Measurements from ENCODE around the gene SNCAIP. TPM values are rescaled to one million over a fixed set of nuclear protein-coding genes. Genes with fewer than 3 reads are reported as not detected.

Gene SNCAIP
- total RNA-seq, 1 donor from 2014 or later = 1.4 TPM

DNA sequence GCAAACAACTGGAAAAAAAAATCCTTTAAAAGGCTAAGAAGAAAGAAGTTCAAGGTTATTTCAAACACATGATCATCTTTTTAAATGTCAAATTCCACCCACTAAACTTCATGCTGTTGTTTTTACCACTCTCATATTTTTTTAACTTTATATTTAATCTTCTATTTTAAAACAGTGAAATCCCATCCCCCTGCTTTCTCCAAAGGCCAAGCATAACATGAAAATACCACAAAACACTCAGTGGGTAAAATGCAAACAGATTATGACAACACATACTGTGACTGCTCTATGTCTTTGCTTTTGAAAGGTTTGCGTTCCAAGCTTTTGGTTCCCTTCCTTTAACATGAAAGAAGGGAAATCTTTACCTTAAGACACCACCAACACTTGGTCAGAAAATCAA, 127.6 kb downstream of the SNCAIP start:
- intact Hi-C loops (cut with micrococcal nuclease) = no loop called here
- no peaks in the 10 kb centered on the region for H3K27me3 ChIP-seq (ENCODE audit: low read depth)
- H3K27ac ChIP-seq (replicated peaks) = no peak overlapping the region
- no peaks in the 10 kb centered on the region for H3K36me3 ChIP-seq
- H3K4me3 ChIP-seq = no peak overlapping the region
- no peaks in the 10 kb centered on the region for H3K9me3 ChIP-seq (replicated peaks)
- TF ChIP-seq, protein P1, sequence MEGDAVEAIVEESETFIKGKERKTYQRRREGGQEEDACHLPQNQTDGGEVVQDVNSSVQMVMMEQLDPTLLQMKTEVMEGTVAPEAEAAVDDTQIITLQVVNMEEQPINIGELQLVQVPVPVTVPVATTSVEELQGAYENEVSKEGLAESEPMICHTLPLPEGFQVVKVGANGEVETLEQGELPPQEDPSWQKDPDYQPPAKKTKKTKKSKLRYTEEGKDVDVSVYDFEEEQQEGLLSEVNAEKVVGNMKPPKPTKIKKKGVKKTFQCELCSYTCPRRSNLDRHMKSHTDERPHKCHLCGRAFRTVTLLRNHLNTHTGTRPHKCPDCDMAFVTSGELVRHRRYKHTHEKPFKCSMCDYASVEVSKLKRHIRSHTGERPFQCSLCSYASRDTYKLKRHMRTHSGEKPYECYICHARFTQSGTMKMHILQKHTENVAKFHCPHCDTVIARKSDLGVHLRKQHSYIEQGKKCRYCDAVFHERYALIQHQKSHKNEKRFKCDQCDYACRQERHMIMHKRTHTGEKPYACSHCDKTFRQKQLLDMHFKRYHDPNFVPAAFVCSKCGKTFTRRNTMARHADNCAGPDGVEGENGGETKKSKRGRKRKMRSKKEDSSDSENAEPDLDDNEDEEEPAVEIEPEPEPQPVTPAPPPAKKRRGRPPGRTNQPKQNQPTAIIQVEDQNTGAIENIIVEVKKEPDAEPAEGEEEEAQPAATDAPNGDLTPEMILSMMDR (IDR thresholded peaks at IDR 0.05; ENCODE audit: borderline replicate concordance) = no peak
- no peak for DNase-seq
- H3K4me1 ChIP-seq = no peaks in the 10 kb centered on the region

DNA sequence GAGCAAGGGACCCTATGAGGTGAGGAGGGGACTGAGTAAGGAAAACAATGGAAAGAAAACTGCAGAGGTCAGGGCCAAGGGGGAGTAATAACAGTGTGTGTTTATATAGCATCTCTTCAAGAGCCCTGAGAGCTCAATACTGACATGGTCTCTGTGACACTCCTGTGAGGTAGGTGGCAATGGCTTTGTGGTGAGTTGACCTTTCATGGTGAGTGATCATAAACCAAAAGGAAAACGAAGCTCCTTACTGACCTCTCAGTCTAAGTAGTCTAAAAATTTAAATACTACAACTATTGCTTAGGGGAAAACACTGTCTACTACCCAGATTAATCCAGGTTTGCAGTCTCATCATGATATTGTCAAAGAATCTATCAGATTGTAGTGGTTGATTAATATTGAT, 130.9 kb downstream of the SNCAIP start:
- Histone ChIP-seq H3K4me3 (no peak overlapping the region), H3K9me3 (replicated peaks) (no peaks in the 10 kb centered on the region), H3K27me3 (ENCODE audit: low read depth) (no peaks in the 10 kb centered on the region), H3K27ac (replicated peaks) (no peak overlapping the region), H3K36me3 (no peaks in the 10 kb centered on the region), H3K4me1 (no peaks in the 10 kb centered on the region)
- TF ChIP-seq, protein P1 (IDR thresholded peaks at IDR 0.05; ENCODE audit: borderline replicate concordance) = no peak
- DNase-seq = no peak
- intact Hi-C loops (cut with micrococcal nuclease) = no loop called here

DNA sequence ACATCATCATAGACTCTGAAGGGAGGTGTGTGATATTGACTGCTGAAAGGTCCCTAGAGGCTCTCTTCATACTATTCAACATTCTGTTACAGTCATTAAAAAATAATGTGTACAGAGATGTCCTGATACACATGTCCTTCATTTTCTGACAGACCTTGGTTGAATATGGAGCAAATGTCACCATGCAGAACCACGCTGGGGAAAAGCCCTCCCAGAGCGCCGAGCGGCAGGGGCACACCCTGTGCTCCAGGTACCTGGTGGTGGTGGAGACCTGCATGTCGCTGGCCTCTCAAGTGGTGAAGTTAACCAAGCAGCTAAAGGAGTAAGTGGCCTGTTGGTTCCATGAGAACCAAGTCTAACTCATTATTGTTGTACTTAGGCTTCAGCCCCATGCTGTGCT, 132.4 kb downstream of the SNCAIP start:
- Histone ChIP-seq H3K9me3 (replicated peaks) (no peaks in the 10 kb centered on the region), H3K36me3 (no peaks in the 10 kb centered on the region), H3K4me3 (no peak overlapping the region), H3K27ac (replicated peaks) (no peak overlapping the region), H3K4me1 (no peaks in the 10 kb centered on the region), H3K27me3 (ENCODE audit: low read depth) (no peaks in the 10 kb centered on the region)
- intact Hi-C loops (cut with micrococcal nuclease) = no loop called here
- DNase-seq = no peak
- TF ChIP-seq, protein P1 (IDR thresholded peaks at IDR 0.05; ENCODE audit: borderline replicate concordance) = no peak

DNA sequence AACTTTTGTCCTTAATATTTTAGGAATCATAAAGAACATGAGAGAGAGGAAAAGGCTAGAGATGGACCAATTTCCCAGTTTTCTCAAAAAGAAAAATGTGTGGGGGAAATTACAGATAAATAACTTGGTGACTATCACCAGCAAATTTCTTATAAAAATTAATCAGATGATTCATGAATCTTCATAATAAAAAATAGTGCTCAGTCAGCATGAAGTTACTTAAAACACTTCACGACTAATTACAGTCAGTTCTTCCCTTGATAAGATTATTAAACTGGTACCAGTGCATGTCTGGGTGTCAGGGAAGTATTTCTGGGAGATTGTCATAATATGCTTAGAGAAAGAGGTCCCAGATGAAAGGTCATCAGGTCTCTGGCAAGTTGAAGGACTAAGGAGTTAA, 133.0 kb downstream of the SNCAIP start:
- Histone ChIP-seq H3K36me3 (no peaks in the 10 kb centered on the region), H3K4me1 (no peaks in the 10 kb centered on the region), H3K27ac (replicated peaks) (no peak overlapping the region), H3K27me3 (ENCODE audit: low read depth) (no peaks in the 10 kb centered on the region), H3K9me3 (replicated peaks) (no peaks in the 10 kb centered on the region), H3K4me3 (no peak overlapping the region)
- intact Hi-C loops (cut with micrococcal nuclease) = no loop called here
- DNase-seq = no peak
- TF ChIP-seq, protein P1 (IDR thresholded peaks at IDR 0.05; ENCODE audit: borderline replicate concordance) = no peak

DNA sequence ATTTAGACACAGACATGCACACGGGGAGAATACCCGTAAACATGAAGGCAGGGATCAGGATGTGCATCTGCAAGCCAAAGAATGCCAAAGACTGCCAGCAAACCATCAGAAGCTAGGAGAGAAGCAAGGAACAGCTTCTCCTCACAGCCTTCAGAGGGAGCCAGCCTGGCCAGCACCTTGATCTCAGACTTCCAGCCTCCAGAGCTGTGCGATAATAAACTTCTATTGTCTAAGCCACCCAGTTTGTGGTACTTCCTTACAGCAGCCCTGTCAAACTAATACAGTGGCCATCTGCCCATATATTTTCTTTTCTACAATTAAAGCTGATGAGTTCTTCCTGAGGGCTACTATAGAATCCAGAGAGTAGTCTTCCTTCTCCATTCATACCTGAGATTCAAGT, 135.0 kb downstream of the SNCAIP start:
- Histone ChIP-seq H3K36me3 (no peaks in the 10 kb centered on the region), H3K27ac (replicated peaks) (no peak overlapping the region), H3K4me3 (no peak overlapping the region), H3K9me3 (replicated peaks) (no peaks in the 10 kb centered on the region), H3K4me1 (no peaks in the 10 kb centered on the region), H3K27me3 (ENCODE audit: low read depth) (no peaks in the 10 kb centered on the region)
- DNase-seq = no peak
- TF ChIP-seq, protein P1 (IDR thresholded peaks at IDR 0.05; ENCODE audit: borderline replicate concordance) = no peak
- intact Hi-C loops (cut with micrococcal nuclease) = no loop called here

DNA sequence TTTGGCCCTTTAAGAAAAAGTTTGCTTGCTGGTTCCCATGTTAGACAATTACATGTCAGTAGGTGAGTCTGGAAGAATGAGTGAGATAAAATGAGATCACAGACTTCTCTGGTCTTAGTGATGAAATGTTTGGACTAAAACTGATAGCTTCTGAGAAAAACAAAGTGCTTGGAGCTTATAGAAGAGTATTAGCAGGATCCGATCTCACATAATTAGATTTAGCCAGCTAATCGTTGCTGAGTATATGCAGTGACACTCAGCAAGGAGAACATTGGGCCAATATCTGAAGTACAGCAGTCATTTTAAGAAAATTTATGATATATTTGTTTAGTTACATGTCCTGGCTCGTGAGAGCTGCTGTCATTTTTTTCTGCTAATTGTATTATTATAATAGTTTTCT, 135.8 kb downstream of the SNCAIP start:
- H3K36me3 ChIP-seq = no peaks in the 10 kb centered on the region
- intact Hi-C loops (cut with micrococcal nuclease) = no loop called here
- H3K4me3 ChIP-seq = no peak overlapping the region
- H3K27me3 ChIP-seq (ENCODE audit: low read depth) = no peaks in the 10 kb centered on the region
- TF ChIP-seq, protein P1 (IDR thresholded peaks at IDR 0.05; ENCODE audit: borderline replicate concordance) = no peak
- H3K27ac ChIP-seq (replicated peaks) = no peak overlapping the region
- H3K4me1 ChIP-seq = no peaks in the 10 kb centered on the region
- H3K9me3 ChIP-seq (replicated peaks) = no peaks in the 10 kb centered on the region
- no peak for DNase-seq
